Measurements from ENCODE around the gene WDR37.
"Not testable (repeated sequence)": the region's sequence is repeated elsewhere in the genome, so short reads cannot be mapped to it uniquely, and the experiment has no call there.

WDR37 gene

GRCh38 chr10:1107679-1108078 lies 51.5 kb downstream of the WDR37 start:
- no peak for DNase-seq

DNA sequence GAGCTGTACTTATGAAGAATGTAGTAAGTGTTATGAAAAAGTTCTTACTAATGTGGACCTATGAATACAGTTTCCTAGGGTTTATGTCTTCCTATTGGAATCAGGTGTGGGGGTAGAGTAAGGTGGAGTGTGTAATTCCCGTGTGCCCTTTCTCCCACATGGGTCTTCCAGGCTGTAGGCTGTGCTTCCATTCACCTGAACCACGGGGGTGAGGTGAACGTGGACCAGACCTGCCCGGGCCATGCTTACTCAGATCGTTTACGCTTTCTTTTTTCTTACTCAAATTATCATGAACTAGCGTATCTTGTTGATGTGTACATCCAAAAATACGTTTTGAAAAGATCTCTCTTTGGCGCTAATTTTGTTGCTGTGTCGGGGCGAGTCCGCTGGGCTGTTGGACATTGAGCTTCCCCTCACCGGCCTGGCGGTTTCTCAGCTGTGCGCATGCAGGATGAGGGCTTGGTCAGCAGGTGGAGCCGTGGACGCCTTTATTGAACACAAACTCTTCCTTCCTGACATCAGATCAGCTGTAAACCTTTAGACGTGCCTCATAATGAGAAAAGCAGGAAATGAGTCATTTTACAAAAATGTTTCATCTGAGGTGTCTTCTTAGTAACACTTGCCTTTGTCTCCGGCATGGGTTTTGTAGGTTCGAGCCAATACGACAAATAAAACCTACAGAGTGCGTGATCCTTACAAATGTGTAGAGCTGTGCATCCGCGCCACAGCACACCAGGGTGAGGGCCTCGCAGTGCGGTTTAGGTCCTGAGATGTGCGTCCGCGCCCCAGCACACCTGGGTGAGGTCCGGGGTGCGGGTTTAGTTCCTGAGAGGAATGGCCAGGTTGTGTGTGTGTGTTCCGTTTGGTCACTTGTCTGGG lies 53.8 kb downstream of the WDR37 start:
- DNase-seq: peak; percentile 91

- no peak for DNase-seq
These were observed 54.5 kb downstream of the WDR37 start for GRCh38 chr10:1110674-1111119.

GRCh38 chr10:1114315-1114714 lies 58.1 kb downstream of the WDR37 start:
- DNase-seq: no peak

DNA sequence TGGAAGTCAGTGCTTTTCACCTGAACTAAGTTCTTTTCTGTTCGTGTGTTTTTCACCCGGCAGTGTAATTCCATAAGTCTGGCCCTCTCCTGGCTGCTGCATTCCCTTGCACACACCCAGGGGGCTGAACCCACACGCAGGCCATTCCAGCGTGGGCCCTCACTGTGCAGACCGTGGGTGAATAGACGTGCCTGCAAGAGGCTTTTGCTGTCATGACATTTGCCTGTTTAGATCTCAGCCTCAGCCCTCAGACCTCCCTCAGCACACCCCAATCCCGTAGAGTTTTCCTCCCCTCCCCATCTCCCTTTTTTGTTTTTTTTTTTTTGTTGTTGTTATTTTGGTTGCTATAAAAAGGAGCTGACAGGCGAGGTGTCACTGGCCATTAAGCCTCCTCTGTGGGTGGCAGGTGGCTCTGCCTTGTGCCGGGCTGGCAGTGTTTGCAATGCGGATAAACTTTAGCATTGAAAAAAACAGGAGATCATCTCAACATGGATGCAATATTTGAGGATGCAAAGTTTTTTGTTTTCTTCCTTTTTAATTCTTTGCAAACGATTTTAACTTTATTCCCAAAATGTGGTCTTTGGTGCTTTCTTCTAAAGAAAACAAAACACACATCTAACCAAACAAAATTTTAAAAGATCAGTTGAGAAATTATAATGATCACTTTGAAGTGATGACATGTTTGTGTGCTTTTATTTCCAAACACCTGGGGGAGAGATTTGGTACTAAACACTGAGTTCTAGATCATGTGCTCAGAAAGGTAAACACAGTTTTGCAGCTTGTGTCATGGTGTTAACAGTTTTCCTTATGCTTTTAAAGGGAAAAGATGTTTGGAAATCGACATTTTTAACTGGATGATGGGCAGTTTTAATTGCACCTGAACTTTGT lies 58.8 kb downstream of the WDR37 start:
- no peak for DNase-seq

- no peak for DNase-seq
These were observed 59.4 kb downstream of the WDR37 start for GRCh38 chr10:1115607-1115955.

- no peak for DNase-seq
These were observed 59.9 kb downstream of the WDR37 start for GRCh38 chr10:1116051-1116450.

- no peak for DNase-seq
These were observed 60.6 kb downstream of the WDR37 start for GRCh38 chr10:1116696-1117280.

DNA sequence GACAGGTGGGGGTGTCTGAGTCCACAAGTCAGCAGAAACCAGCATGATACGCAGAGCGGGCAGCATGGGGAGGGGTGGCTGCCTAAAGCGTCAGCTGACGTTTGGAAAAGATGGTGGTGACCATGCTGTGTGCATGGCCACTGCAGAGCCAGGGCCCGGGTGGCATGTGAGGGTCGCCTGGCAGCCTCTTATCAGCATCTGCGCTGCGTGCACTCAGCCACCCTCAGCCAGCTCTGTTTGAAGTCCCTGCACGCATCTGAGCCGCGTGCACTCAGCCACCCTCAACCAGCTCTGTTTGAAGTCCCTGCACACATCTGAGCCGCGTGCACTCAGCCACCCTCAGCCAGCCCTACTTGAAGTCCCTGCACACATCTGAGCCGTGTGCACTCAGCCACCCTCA lies 61.5 kb downstream of the WDR37 start:
- no peak for DNase-seq

DNA sequence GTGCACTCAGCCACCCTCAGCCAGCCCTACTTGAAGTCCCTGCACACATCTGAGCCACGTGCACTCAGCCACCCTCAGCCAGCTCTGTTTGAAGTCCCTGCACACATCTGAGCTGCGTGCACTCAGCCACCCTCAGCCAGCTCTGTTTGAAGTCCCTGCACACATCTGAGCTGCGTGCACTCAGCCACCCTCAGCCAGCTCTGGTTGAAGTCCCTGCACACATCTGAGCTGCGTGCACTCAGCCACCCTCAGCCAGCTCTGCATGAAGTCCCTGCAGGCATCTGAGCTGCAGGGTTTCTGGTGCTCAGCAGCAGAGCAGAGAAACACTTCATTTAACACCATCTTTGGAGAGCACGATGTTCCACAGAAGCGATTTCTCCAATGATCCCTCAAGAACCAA lies 62.1 kb downstream of the WDR37 start:
- not testable (repeated sequence) for DNase-seq

- DNase-seq: no peak
These were observed 62.8 kb downstream of the WDR37 start for GRCh38 chr10:1119027-1119426.

- no peak for DNase-seq
These were observed 63.3 kb downstream of the WDR37 start for GRCh38 chr10:1119501-1119900.

DNA sequence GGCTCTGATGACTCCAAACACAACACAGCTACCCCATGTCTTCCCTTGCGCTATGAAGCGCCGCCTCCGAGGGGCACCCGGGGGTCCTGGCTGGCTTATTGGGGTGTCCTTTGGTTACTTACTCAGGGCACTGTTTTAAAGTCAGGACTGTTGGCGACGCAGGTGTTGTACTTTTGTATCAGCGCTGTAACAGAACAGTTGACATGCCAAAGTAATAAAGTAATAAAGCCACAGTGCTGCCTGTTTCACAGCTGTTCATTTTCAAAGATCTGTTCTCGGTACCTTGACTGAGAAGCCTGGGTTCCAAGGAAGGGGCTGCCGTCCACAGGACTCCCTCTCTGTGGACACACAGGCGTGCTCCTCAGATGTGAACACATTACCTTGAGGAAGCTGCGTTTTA lies 64.1 kb downstream of the WDR37 start:
- no peak for DNase-seq

- DNase-seq: peak; percentile 37
These were observed 64.6 kb downstream of the WDR37 start for GRCh38 chr10:1120801-1121211.

- no peak for DNase-seq
These were observed 65.2 kb downstream of the WDR37 start for GRCh38 chr10:1121271-1121970.

DNA sequence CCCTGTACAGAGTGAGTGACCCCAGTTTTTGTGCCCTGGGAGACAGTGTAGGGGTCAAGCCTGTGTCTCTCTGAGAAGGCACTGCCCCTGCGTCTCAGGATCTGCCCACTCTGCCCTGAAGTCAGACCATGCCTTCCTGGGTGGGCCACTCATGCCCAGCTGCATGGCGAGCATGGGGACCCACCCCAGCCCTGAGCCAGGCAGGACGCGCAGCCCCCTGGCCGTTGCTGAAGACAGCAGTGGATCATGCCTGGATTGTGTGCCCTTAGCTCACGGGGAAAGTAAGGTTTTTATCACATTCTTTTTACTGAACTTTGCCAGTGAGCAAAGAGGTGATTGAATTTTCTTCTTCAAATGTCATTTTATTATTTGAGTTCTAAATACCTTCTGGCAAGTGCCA lies 66.2 kb downstream of the WDR37 start:
- DNase-seq: no peak

DNA sequence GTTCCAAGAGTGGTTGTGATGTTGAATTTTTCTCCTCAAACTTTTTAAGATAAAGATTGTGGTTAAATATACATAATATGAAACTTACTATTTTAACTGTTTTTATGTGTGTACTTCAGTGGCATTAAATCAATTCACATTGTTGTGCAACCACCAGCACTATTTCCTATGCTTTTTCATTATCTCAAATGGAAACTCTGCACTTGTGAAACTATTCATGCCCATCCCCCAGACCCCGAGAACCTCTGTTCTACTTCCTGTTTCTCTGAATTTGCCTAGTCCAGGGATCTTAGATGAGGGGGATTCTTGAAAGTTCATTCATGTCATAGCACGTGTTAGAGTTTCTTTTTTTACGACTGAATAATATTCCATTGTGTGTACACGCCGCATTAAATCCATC lies 67.0 kb downstream of the WDR37 start:
- no peak for DNase-seq

DNA sequence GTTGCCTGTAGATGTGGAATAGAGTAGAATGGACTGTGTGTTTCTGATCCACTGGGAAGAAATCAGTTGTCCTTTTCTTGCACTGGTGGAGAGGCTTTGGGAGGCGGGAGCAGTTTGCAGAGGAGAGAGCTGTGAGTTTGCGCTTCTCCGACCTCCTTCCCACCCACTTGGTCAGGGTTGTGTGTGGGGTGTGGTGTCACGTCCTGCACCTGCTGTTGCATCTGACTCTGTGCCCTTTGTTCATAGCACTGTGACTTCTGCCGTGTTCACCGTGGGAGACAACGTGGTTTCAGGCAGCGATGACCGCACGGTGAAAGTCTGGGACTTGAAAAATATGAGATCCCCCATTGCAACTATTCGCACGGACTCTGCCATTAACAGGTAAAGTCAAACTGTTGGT lies 67.8 kb downstream of the WDR37 start:
- DNase-seq: no peak

- DNase-seq: no peak
These were observed 68.6 kb downstream of the WDR37 start for GRCh38 chr10:1124796-1125195.

DNA sequence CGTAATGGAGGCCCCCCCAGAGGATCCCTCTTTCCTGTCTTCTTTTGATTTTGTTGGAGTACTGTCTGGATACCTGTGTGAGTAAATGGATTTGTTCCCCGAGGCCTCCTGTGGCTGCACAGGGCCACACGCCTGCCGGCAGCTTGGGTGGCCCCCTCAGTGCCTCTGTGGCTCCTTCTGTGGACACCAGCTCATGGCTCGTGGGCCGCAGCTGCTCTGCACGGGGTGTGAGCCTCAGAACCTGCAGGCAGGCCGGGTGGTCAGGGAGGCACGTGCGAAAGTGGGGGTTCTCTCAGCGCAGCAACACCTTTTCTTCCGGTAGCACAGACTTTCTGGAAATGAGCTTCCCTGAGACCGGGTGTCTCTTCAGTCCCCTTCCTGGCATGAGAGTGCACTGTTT lies 70.3 kb downstream of the WDR37 start:
- no peak for DNase-seq

DNA sequence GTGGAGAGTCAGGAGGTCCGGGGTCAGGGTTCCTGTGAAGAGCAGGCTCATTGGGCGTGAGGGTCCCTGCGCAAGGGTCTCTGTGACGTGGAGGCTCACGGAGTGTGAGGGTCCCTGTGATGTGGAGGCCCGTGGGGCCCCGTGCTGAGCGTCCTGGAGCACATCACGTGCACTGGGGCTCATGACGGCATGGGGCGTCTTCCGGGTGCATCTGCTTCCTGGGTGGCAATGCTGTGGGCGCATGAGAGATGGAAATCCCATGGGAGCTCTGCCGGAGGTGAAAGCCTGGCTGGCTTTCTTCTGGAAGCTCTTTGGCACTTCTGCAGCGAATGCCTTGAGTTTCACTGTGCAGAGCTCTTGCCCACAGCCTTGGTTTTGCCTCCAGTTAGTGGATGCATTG lies 71.4 kb downstream of the WDR37 start:
- no peak for DNase-seq

DNA sequence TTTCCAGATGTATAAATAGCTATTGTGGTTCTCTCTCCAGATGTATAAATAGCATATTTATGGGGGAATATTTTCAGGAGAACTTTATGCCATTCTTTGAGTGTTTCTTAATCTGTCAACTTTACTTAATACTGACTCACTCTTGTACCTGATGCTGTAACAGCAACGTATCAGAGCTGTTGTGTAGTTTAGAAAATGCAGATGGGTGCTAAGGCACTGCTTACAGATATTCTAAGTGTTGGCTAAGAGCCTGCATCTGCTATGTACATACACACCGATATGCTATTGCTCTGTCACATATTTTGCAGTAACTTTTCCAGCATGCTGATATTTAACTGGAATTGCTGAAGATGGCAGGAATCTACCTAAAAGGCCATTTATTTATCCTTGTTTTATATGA lies 71.9 kb downstream of the WDR37 start:
- no peak for DNase-seq

- DNase-seq: no peak
These were observed 72.5 kb downstream of the WDR37 start for GRCh38 chr10:1128649-1129048.
